IMR-90 (cell line): ENCODE measurements around the gene C9orf50. TPM values are rescaled to one million over a fixed set of nuclear protein-coding genes. Genes with fewer than 3 reads are reported as not detected.

Experiments used
- ATAC-seq: fragments of 200-7000 bp; cut with Tn5 transposase; 2 replicates; pipeline ENCODE4 v1.9.1; 2020; ENCODE audit warnings: low read depth, mild to moderate bottlenecking, moderate library complexity
- BruUV-seq: library from RNA; stranded (reverse); fragments of 400-500 nt; replicated peaks from 2 replicates; lab custom pipeline; 2021; lab: Mats Ljungman, UMichigan
- CTCF ChIA-PET: fragments of 300-600 bp; formaldehyde crosslinking; extraction: SDS; loops from one replicate; lab custom pipeline; 2021; ENCODE audit warnings: antibody characterized with exemption; lab: Yijun Ruan, JAX
- POLR2A ChIA-PET: fragments of 300-600 bp; sonication (Branson Sonifier 250); formaldehyde crosslinking; loops from one replicate; lab custom pipeline; 2022; ENCODE audit warnings: antibody characterized with exemption; ENCODE audit not compliant: unreplicated experiment; lab: Charles Lee
- DNase-seq: peaks from one replicate; pipeline ENCODE4 v3.0.0; 2013
- H2AFZ ChIP-seq: replicated peaks from 2 replicates; pipeline ENCODE3; 2013; ENCODE audit warnings: low read length, mild to moderate bottlenecking; ENCODE audit not compliant: poor library complexity
- H2AK5ac ChIP-seq: 2 replicates; pipeline ENCODE4 v1.6.1; 2013; ENCODE audit warnings: low read depth, low read length, inconsistent platforms
- H2AK9ac ChIP-seq: replicated peaks from 2 replicates; pipeline ENCODE3; 2013; ENCODE audit warnings: mild to moderate bottlenecking, low read depth, low read length, moderate library complexity; ENCODE audit not compliant: poor library complexity
- H2BK120ac ChIP-seq: 2 replicates; pipeline ENCODE4 v1.6.1; 2013; ENCODE audit warnings: low read depth, low read length, inconsistent platforms
- H2BK15ac ChIP-seq: 3 replicates; pipeline ENCODE4 v1.6.1; 2013; ENCODE audit warnings: low read depth, low read length, inconsistent platforms
- H2BK20ac ChIP-seq: 2 replicates; pipeline ENCODE4 v1.6.1; 2013; ENCODE audit warnings: low read depth, mild to moderate bottlenecking, inconsistent platforms, low read length, moderate library complexity
- H2BK5ac ChIP-seq: 2 replicates; pipeline ENCODE4 v1.6.1; 2013; ENCODE audit warnings: mild to moderate bottlenecking, low read depth, low read length, inconsistent platforms; ENCODE audit not compliant: poor library complexity, severe bottlenecking
- H3K14ac ChIP-seq: replicated peaks from 2 replicates; pipeline ENCODE4 v1.6.1; 2013; ENCODE audit warnings: low read depth, low read length, inconsistent platforms
- H3K18ac ChIP-seq: 2 replicates; pipeline ENCODE4 v1.6.1; 2013; ENCODE audit warnings: low read depth, low read length, control low read depth
- H3K23ac ChIP-seq: 2 replicates; pipeline ENCODE4 v1.6.1; 2013; ENCODE audit warnings: low read depth, low read length, inconsistent platforms
- H3K27ac ChIP-seq: 2 replicates; pipeline ENCODE4 v1.5.1; 2013; ENCODE audit warnings: mild to moderate bottlenecking, control low read depth, low read length; ENCODE audit not compliant: insufficient read depth
- H3K27me3 ChIP-seq: 2 replicates; pipeline ENCODE4 v1.6.1; 2013; ENCODE audit warnings: low read length; ENCODE audit not compliant: control insufficient read depth, insufficient read depth
- H3K36me3 ChIP-seq: 2 replicates; pipeline ENCODE4 v1.6.1; 2013; ENCODE audit warnings: low read length, mixed read lengths; ENCODE audit not compliant: control insufficient read depth, insufficient read depth
- H3K4ac ChIP-seq: 2 replicates; pipeline ENCODE4 v1.6.1; 2013; ENCODE audit warnings: low read depth, low read length, inconsistent platforms
- H3K4me1 ChIP-seq: 2 replicates; pipeline ENCODE4 v1.6.1; 2013; ENCODE audit warnings: low read length, mixed read lengths; ENCODE audit not compliant: control insufficient read depth, insufficient read depth
- H3K4me2 ChIP-seq: 2 replicates; pipeline ENCODE4 v1.6.1; 2013; ENCODE audit warnings: low read depth, mild to moderate bottlenecking, control low read depth, low read length, moderate library complexity
- H3K4me3 ChIP-seq: 2 replicates; pipeline ENCODE4 v1.5.1; 2013; ENCODE audit warnings: low read depth, mild to moderate bottlenecking, control low read depth, low read length, moderate library complexity; ENCODE audit not compliant: insufficient read depth
- H3K56ac ChIP-seq: 2 replicates; pipeline ENCODE4 v1.6.1; 2013; ENCODE audit warnings: low read length, inconsistent platforms; ENCODE audit not compliant: insufficient read depth; ENCODE audit errors: extremely low read depth
- H3K79me1 ChIP-seq, 2 experiments: 2 replicates each; pipeline ENCODE4 v1.6.1; 2013; ENCODE audit warnings: low read length in 2 of 2, inconsistent platforms in 1 of 2, low read depth in 1 of 2
- H3K9ac ChIP-seq: 2 replicates; pipeline ENCODE4 v1.6.1; 2013; ENCODE audit warnings: low read depth, low read length, control low read depth
- H3K9me1 ChIP-seq: 2 replicates; pipeline ENCODE4 v1.6.1; 2013; ENCODE audit warnings: low read length, inconsistent platforms; ENCODE audit not compliant: insufficient read depth
- H3K9me3 ChIP-seq: 2 replicates; pipeline ENCODE4 v1.6.1; 2013; ENCODE audit warnings: low read length; ENCODE audit not compliant: control insufficient read depth, insufficient read depth
- H4K20me1 ChIP-seq: 2 replicates; pipeline ENCODE4 v1.6.1; 2013; ENCODE audit warnings: low read length, inconsistent platforms; ENCODE audit not compliant: insufficient read depth
- H4K5ac ChIP-seq: 2 replicates; pipeline ENCODE4 v1.6.1; 2013; ENCODE audit warnings: mild to moderate bottlenecking, low read depth, low read length, control low read depth
- H4K8ac ChIP-seq, 2 experiments: 2 replicates each; pipeline ENCODE4 v1.6.1; 2013; ENCODE audit warnings: low read depth in 2 of 2, low read length in 2 of 2, control low read depth in 1 of 2, inconsistent platforms in 1 of 2
- H4K91ac ChIP-seq: 2 replicates; pipeline ENCODE4 v1.6.1; 2013; ENCODE audit warnings: low read depth, low read length, inconsistent platforms; ENCODE audit not compliant: insufficient read depth
- MAZ ChIP-seq: IDR thresholded peaks from 2 replicates; pipeline ENCODE4 v1.6.1; 2012; ENCODE audit warnings: low read depth, mild to moderate bottlenecking, low read length, improper control_type of control experiment, moderate library complexity, borderline replicate concordance
- RAD21 ChIP-seq: IDR thresholded peaks from 2 replicates; pipeline ENCODE4 v1.6.1; 2012; ENCODE audit warnings: low read length, improper control_type of control experiment
- WGBS, 2 experiments: methylation state at CpG; one replicate each; pipeline versions ENCODE4 v1.1.5 to v1.1.7; 2013; ENCODE audit warnings: missing lambda C conversion rate in 2 of 2; ENCODE audit not compliant: insufficient read length in 1 of 2; ENCODE audit errors: extremely low coverage in 2 of 2; 5-methylcytosine and 5-hydroxymethylcytosine counted together
- dilution Hi-C: fragments of 300-500 bp; cut with HindIII; formaldehyde crosslinking; loops from one replicate; pipeline ENCODE4 v1.14.3; 2018; ENCODE audit warnings: low sequenced_read_pairs; ENCODE audit not compliant: unreplicated experiment
- in situ Hi-C: fragments of 300-500 bp; cut with MboI; formaldehyde crosslinking; loops from 3 replicates; pipeline ENCODE4 v1.14.3; 2019; ENCODE audit warnings: low sequenced_read_pairs, inconsistent platforms, mixed read lengths
- intact Hi-C: fragments of 100-400 bp; cut with micrococcal nuclease; formaldehyde crosslinking; loops from 2 replicates; pipeline ENCODE4 v1.10.0; 2022
- polyA plus RNA-seq, 3 experiments: library from polyadenylated mRNA; depleted of rRNA; stranded (reverse); fragments of >200 nt; gene quantifications; 2 replicates each; pipeline ENCODE4 v1.2.3, GENCODE V29; 2012; ENCODE audit warnings: low replicate concordance in 1 of 3
- total RNA-seq: library from RNA; depleted of rRNA; stranded (reverse); fragments of >200 nt; gene quantifications from 2 replicates; pipeline ENCODE4 v1.2.3, GENCODE V29; 2012

C9orf50 gene
- total and polyA plus RNA-seq, 2 of the 4 experiments (the other 2 are of a cell fraction) = 0.09 TPM; not detected in 1

- TF ChIP-seq MAZ = no peak
These were observed 39.3 kb downstream of the C9orf50 start (continued) for GRCh38 chr9:129581505-129582189.

- Histone ChIP-seq H3K27me3 (no peaks in the 10 kb centered on the region), H2BK20ac (no peak overlapping the region), H3K9ac (no peak overlapping the region), H3K4ac (no peak overlapping the region), H2BK5ac (no peak overlapping the region), H3K56ac (no peak overlapping the region), H2AFZ (no peak overlapping the region), H3K4me3 (no peak overlapping the region), H3K9me3 (no peaks in the 10 kb centered on the region), H2AK5ac (no peak overlapping the region), H3K27ac (no peak overlapping the region), H3K4me1 (peaks cover 18% of the 10 kb centered on the region), H3K9me1 (peaks cover 22% of the 10 kb centered on the region), H4K91ac (no peak overlapping the region), H3K36me3 (0 out of 2 replicates have a peak, but pooled peaks cover 1% of the 10 kb centered on the region), H4K5ac (no peak overlapping the region), H3K79me1 (peaks cover 0 to 15% of the 10 kb centered on the region in 2 experiments; a peak in 2 of 4 replicates), H4K8ac (no peak overlapping the region), H2BK120ac (no peak overlapping the region), H2AK9ac (peak overlapping the region; percentile 49), H3K18ac (no peak overlapping the region), H3K14ac (no peak overlapping the region), H3K23ac (no peak overlapping the region), H2BK15ac (no peak overlapping the region), H4K20me1 (no peaks in the 10 kb centered on the region), H3K4me2 (no peak overlapping the region)
- CTCF ChIA-PET = no interaction called here
- POLR2A ChIA-PET = no interaction called here
- no TSS peak for BruUV-seq
- no peak for TF ChIP-seq RAD21
- WGBS, 2 experiments = 84% methylated on average over 6 of the region's 11 CpGs; no CpG with 5 or more reads in 1 of the 2 experiments
- in situ Hi-C loops (no loop called here), dilution Hi-C loops (no loop called here), intact Hi-C loops (no loop called here)
- DNase-seq (no peak), ATAC-seq (no peak)
These were observed 40.5 kb downstream of the C9orf50 start for GRCh38 chr9:129580211-129580915.
